ENCODE results near the gene LRRC3. TPM values are rescaled to one million over a fixed set of nuclear protein-coding genes. Genes with fewer than 3 reads are reported as not detected.

LRRC3 gene
- polyA plus RNA-seq, 4 donors, result 4.4 to 6.0 (median 5.0) TPM

DNA sequence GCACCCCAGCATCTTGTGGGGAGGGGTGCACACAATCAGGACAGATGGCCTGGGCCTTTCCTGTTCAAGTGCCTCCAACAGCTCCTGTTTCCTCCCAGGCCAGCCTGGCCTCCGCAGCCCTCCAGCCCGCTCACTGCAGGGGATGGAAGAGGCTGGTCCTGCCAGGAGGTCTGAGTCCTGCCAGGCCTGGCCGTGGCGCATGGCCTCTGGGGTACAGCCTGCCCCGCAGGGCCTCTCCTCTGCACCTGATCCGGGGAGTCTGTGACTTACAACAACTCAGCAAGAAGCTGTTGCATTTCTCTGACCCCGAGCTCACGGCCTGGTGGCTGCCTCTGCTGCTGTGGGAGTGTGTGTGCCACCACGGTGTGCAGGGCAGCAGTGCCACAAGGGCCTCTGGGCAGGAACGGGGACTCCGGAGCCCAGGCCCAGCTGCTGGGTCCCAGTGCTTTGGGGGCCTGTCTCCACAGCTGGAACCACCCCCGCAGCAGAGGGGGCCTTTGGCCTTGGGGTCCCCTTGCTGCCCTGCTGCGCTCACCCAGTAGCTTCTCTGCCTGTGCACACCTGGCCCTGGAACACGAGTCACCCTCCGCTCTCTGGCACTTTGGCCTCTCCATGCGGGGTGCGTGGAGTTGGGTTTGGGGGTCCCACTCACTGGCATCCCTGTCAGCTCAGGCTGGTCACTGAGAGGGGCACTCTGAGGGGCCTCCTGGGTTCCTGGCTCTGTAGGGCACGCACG is 17.4 kb upstream of the LRRC3 start:
- DNase-seq (ENCODE audit: low read depth in 4 of 4, low spot score in 2 of 4), result no peak

DNA sequence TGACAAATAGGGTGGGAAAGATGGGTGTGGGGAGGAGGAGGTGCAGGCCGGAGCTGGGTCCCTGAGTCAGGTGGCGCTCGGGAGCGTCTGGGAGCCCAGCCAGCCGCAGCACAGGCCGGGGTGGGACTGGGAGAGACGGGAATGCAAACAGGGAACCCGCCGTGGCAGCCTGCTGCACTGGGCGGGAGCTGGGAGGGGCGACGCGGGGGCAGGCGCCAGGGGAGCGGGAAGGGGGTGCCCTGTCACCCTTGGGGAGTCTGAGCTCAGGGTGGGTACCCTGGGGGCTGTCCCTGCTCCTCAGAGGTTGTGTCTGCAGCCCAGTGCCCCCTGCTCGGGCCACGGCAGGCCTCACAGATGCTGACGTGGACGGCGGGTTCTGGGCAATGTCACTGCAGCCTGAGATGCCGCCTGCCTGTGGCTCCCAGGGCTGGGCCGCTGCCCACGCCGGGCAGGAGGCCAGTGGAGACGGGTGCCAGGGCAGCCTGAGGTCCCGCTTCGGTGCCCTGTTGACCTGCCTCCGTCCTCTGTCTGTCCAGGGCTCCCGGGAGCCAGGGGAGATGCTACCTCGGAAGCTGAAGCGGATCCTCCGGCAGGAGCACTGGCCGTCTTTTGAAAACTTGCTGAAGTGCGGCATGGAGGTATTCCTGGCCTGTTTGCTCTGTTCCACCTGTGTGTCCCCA is 16.6 kb upstream of the LRRC3 start:
- DNase-seq (ENCODE audit: low read depth in 4 of 4, low spot score in 2 of 4), result no peak

DNA sequence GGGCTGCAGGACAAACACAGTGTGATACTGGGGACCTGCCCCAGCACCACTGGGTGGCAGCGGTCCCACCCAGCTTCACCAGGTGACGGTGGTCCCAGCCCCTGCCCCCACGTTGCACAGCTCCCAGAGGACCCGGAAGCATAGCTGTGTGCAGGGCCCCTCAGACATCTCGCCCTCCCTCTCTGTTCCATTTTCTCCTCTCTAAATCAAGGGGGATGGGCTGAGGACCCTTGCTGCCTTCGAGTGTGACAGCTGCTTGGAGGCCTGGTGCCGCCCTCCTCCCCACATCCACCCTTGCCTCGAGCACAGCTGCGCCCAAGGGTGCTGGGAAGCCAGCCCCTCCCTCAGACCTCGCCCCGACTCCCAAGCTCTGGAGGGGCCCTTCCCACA is 16.1 kb upstream of the LRRC3 start:
- no peak for DNase-seq (ENCODE audit: low read depth in 4 of 4, low spot score in 2 of 4)

DNA sequence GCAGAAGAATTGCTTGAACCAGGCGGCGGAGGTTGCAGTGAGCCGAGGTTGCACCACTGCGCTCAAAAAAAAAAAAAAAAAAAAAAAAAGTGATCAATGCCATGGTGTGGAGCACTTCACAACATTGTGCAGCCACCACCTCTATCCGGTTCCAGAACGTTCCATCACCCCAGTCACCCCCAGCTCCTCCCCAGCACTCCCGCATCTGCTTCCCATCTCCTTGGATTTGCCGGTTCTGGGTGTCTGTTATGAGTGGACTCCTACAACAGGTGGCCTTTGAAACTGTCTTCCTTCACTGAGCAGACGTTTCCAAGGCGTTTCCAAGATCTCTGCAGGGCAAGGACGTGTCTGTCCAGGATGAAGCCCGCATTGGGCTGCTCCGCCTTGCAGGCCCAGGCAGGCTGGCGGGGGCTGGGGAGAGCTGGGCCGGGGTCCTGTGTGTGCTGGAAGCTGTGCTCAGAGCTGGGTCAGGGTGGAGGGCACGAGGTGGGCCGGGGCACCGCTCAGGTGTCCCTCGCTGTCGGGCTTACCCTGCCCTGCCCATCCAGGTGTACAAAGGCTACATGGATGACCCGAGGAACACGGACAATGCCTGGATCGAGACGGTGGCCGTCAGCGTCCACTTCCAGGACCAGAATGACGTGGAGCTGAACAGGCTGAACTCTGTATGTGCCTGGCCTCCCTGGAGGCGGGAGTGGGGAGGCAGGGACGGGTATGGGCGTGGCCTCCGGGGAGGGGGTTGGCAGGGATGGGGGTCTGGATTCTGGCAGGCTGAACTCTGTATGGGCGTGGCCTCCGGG is 14.9 kb upstream of the LRRC3 start:
- no peak for DNase-seq (ENCODE audit: low read depth in 4 of 4, low spot score in 2 of 4)

DNA sequence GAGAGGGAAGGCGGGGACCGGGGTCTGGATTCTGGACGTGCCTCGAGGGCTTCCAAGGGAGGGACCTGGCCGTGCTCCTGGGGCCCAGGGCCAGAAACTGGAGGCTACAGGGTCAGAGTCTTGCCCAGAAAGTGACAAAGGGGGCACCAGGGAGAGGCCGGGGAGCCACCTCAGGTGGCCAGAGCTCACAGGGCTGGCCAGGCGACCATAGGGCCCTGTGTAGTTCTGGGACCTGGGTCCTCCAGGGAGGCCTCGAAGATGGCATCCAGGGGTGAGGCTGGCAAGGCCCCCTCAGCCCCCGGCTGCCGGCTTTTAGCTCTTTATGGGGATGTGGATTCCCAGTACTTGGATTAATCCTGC is 14.3 kb upstream of the LRRC3 start:
- no peak for DNase-seq (ENCODE audit: low read depth in 4 of 4, low spot score in 2 of 4)

DNA sequence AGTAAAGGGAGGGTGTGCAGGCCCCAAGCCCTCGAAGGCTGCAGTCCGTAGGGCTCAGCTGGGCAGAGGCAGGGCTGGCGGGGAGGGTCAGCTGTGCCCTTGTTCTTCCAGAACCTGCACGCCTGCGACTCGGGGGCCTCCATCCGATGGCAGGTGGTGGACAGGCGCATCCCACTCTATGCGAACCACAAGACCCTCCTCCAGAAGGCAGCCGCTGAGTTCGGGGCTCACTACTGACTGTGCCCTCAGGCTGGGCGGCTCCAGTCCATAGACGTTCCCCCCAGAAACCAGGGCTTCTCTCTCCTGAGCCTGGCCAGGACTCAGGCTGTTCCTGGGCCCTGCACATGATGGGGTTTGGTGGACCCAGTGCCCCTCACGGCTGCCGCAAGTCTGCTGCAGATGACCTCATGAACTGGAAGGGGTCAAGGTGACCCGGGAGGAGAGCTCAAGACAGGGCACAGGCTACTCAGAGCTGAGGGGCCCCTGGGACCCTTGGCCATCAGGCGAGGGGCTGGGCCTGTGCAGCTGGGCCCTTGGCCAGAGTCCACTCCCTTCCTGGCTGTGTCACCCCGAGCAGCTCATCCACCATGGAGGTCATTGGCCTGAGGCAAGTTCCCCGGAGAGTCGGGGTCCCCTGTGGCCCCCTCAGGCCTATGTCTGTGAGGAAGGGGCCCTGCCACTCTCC is 13.6 kb upstream of the LRRC3 start:
- no peak for DNase-seq (ENCODE audit: low read depth in 4 of 4, low spot score in 2 of 4)

DNA sequence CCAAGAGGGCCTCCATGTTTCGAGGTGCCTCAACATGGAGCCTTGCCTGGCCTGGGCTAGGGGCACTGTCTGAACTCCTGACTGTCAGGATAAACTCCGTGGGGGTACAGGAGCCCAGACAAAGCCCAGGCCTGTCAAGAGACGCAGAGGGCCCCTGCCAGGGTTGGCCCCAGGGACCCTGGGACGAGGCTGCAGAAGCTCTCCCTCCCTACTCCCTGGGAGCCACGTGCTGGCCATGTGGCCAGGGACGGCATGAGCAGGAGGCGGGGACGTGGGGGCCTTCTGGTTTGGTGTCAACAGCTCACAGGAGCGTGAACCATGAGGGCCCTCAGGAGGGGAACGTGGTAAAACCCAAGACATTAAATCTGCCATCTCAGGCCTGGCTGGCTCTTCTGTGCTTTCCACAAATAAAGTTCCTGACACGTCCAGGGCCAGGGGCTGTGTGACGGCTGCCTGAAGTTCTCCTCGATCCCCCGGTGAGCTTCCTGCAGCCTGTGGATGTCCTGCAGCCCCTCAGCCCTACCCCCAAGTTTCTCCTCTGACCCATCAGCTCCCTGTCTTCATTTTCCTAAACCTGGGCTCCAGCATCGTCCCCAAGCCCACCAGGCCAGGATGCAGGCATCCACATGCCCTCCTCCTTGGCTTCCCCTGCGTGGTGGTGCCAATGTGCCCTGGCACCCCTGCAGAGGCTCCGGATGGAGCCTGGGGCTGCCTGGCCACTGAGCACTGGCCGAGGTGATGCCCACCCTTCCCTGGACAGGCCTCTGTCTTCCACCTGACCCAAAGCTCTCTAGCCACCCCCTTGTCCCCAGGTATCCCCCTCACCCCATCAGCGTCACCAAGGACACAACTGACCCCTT is 12.8 kb upstream of the LRRC3 start:
- DNase-seq (ENCODE audit: low read depth in 4 of 4, low spot score in 2 of 4), result no peak

DNA sequence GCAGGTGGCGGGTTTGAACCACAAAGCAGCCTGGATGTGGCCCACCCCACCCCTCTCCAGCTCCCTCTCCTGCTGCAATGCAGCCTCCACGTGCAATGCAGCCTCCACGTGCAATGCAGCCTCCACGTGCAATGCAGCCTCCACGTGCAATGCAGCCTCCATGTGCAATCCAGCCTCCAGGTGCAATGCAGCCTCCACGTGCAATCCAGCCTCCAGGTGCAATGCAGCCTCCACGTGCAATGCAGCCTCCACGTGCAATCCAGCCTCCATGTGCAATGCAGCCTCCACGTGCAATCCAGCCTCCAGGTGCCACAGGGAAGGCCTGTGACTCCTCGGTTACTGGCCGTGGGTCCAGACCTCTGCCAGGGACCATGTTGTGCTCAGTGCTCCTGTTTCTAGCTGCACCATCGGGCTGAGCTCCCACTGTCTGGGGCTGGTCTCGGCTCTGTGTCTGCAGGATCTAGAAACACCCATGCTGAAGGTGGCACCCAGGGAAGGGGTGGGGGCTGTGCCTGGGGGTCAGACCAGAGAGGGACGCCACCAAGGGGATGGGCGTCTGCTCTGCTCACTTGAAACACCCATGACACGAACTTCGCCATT is 11.9 kb upstream of the LRRC3 start:
- DNase-seq (ENCODE audit: low read depth in 4 of 4, low spot score in 2 of 4), result no peak

DNA sequence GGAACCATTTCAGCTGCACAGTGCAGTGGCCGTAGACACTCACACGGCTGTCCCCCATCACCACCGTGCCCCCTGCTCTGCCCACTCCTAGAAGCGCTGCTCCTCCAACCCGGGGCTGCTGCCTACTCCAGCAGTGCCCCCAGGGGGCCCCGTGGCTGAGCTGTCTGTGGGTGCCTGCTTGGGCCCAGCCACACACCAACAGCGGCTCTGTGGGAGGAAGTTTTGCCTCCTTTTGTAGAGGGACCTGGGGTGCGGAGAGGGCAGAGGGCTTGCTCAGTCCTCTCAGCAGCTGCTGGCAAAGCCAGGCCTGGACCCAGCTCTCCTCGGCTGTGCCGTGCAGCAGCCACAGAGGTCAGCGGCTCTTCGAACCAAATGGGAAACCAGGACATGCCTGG is 11.4 kb upstream of the LRRC3 start:
- DNase-seq (ENCODE audit: low read depth in 4 of 4, low spot score in 2 of 4), result no peak

DNA sequence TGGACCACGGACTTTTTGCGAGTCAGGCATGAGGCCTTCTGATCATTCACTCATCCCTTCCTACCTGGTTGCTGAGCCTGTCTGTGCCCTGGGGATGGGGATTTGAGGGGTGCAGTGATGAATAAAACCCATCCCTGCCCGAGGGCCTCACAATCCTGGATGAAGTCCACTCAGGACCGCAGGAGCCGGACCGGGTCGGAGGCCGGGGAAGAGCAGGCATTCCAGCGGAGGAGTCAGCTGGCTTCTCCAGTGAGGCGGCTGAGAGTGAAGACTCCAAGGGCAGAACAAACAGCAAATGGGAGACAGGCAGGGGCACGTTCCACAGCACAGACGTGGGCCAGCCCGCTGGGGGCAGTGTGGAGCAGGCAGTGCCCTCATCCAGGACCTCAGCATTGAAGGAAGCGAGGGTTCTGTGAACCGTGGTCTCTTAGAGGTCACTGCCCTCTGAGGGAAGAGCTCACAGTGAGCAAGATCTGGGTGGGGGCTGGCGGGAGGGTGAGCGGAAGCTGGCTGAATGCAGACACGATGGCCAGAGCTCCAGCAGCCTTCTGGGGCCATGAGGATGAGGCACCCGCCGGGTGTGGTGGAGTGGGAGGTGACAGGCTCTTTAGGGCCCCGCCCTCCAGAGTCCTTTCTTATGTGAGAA is 10.9 kb upstream of the LRRC3 start:
- DNase-seq (ENCODE audit: low read depth in 4 of 4, low spot score in 2 of 4), result no peak

DNA sequence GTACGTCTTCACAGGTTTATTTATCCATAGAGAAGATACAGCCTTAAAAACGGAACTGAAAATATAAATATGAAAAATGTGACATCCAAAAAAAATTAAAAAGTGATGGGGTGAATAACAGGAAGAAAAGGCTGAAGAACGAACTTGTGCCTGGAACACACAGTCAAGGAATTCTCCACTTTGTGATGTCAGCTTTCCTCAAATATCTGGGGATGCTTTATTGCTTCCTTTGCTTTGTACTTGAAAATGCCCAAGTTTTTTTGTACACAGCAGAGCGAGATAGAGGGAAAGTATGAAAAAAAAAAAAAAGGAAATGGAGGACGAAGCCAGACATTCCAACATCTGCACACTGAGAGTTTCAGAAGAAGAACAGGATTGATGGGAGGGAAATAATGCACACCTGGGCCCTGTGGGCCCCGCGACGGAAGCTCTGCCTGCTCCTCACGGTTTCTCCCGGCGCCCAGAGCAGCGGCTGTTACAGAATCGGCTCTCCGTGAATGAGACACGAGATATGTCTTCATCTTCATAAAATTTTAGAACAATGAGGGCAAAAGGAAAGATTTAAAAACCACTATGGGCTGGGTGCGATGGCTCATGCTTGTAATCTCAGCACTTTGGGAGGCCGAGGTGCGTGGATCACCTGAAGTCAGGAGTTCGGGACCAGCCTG is 10.0 kb upstream of the LRRC3 start:
- no peak for DNase-seq (ENCODE audit: low read depth in 4 of 4, low spot score in 2 of 4)

DNA sequence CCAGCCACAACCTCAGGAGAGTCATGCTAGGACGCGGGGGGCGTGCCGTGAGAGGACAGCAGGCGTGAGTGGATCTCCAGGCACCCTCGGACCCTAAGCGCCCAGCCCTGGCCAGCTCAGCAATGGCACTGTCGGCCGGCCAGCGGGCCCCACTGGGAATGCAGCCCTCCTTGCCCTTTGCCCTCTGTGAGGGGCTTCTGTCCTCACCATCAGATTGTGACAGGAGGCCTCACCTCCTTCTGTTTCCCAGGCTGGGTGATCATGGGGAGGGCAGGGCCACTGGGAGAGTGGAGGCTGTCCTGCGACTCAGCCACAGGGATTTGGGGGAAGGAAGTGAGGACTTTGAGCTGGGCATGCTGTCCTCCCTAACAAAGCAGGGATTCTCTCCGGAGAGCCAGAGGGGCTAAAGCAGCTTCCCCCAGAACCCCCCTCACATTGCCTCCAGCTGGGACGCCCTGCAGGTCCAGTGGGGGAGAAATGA is 6.6 kb upstream of the LRRC3 start:
- no peak for DNase-seq (ENCODE audit: low read depth in 4 of 4, low spot score in 2 of 4)

DNA sequence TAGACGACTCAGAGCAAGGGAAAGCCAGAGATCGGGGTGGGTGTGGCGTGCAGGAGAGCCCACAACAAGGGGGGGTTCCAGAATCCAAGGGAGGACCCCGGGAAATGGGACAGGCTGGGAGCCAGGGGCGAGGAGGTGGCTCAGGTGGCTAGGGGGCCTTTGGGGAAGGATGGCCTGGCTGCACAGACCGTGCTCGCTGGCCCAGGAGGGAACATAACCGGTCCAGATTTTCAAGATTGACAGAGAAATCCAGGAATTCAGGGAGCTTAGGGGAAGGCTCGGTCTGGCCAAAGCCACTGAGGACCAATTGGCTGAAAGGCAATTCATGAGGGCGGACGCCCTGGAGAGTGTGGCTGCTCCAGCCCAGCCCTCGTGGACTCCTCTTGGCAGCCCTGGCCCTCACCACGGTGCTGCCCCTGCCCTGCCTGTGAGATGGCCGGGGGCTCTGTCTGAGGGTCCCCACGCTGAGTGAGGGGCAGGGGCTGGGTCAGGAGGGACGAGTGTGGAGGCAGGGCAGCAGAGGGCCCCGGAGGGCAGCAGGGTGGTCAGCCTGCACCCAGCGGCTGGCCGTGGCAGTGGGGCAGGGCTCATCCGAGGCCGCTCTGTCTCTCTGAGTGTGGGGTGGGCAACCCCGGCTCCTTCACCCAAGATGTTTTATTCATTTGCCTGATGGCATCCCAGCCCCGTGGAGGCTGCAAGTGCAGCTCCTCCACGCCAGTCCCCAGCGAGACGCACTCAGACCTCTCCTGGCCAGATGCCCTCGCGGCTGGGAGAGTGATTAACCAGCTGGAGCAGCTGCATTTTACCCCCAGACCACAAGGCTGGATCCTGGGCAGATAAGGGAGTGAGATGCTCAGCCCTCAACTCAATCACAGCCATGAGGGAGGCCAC is 5.6 kb upstream of the LRRC3 start:
- no peak for DNase-seq (ENCODE audit: low read depth in 4 of 4, low spot score in 2 of 4)

DNA sequence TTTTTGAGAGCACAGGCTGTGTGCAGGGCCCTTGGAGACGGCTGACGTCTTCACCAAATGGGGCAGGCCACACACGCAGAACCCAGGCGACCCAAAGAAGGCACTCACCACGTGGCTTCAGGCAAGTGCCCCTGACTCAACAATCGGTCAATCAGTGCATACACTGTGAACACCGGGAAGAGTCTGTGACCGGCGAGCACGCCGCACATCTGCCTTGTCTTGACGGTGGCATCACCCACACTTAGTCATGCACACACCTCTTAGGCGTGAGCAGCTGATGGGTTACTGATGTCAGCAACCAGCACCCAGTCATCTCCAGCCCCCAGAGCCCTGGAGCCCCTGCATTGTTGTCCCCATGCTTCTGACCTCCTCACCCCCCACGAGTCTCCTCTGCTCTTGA is 4.9 kb upstream of the LRRC3 start:
- DNase-seq (ENCODE audit: low read depth in 4 of 4, low spot score in 2 of 4), result no peak

DNA sequence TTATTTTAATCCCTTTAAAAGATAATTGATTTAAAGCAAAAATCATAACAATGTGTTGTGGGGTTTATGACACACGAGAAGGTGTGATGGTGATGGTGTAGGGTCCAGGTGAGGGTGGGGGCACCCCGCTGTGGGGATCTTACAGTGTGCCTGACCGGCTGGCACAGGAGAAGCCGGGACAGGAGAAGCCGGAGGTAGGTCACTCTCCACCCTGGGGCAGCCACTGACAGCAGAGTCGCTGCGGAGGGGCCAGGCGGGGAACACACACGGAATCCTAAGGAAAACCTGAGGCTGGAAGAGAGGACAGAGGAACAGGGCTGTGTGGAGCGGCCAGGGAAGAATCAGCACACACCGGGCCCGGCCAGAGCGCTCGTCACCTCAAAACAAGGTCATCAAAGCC is 4.3 kb upstream of the LRRC3 start:
- DNase-seq (ENCODE audit: low read depth in 4 of 4, low spot score in 2 of 4), result no peak

DNA sequence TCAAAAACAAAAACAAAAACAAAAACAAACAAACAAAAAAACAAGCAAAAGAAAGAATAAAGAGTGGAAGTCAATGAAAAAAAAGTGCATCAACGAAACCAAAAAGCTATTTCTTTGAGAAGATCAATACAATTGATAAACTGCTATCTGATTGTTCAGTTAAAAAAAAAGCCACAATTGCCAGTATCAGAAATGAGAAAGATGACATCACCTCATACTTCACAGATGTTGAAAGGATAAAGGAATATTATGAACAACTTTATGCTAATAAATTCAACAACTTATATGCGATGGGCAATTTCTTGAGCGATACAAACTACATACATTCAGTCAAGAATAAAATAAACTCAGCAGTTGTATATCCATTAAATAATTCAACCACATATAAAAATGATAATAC is 2.2 kb upstream of the LRRC3 start:
- DNase-seq (ENCODE audit: low read depth in 4 of 4, low spot score in 2 of 4), result no peak

DNA sequence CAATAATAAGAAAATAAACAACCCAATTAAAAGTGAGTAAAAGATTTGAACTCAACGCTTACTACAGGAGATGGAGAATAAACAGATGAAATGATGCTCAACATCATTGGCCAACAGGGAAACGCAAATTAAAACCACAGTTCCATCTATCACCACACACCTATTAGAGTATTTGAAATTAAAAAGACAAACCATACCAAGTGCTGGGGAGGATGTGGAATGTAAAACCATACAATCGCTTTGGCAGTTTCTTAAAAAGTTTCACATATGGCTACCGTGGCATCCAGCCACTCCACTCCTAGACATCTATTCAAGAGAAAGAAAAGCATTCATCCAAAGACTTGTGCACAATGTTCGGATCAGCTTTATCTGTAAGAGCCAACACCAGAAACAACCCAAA is 1.3 kb upstream of the LRRC3 start:
- DNase-seq (ENCODE audit: low read depth in 4 of 4, low spot score in 2 of 4), result no peak

Measured in left renal cortex interstitium (tissue), 4 donors.